RPMI8226 (cell line): Measurements from ENCODE around the gene VOPP1.

Experiments used
- DNase-seq: peaks from one replicate; pipeline ENCODE4 v3.0.0-alpha.2; 2015

VOPP1 gene

DNA sequence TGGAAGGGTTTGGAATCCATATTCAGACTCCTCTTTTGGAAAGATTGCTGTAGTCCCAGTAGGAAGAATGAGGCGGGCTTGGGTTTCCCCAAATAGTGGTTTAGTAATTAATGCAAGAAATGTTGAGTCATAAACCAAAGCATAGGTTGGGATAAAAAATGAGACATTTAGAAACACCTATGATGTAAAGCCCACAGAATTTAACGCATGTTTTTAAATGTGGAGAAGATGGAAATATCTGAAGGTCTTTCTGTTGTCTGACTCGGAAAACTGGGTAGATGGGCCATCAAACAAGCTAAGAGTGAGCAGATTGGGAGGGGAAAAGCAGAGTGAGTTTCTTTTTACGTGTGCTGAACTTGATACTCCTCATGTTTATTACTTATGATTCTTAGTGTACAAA, 145.0 kb downstream of the VOPP1 start:
- no peak for DNase-seq

DNA sequence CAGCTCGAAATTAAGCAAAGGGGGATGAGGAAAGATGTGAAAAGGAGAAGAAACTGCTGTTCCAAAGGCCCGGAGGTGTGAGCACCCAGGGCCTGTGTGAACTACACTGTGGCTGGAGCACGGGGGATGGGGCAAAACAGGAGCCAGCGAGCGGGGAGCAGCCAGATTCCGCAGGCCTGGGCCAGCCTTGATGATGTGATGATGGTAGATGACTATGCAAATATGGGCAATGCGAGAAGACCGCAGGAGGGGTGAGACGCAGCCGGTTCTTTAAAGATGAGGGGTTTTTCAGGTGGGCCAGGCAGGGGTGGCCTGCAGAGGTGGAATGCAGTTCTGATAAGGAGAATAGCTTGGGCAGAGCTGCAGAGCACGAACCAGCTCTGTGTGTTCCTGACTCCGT, 145.6 kb downstream of the VOPP1 start:
- DNase-seq = no peak

DNA sequence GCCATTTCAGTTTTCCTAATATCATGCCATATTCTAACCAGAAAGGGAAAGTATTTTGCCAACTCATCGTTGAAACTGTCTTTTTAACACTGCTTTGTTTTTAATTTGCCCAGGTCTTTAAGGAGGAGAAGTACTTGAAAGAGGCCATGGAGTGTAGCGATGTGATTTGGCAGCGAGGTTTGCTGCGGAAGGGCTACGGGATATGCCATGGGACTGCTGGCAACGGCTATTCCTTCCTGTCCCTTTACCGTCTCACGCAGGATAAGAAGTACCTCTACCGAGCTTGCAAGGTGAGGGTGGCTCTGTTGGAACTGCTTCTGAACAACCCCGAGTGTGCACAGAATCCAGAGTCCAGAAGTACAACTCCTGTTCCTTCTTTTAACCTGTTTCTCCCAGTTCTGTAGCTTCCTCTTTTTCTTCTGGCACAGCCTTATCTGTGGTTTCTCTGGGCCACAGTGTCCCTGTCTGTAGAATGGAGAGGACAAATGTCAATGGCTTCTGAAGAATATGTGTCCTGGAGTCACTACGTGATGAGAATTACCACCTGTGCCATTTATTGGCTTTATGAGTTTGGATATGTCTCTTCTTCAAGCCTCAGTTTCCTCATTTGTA, 147.1 kb downstream of the VOPP1 start:
- DNase-seq = no peak

DNA sequence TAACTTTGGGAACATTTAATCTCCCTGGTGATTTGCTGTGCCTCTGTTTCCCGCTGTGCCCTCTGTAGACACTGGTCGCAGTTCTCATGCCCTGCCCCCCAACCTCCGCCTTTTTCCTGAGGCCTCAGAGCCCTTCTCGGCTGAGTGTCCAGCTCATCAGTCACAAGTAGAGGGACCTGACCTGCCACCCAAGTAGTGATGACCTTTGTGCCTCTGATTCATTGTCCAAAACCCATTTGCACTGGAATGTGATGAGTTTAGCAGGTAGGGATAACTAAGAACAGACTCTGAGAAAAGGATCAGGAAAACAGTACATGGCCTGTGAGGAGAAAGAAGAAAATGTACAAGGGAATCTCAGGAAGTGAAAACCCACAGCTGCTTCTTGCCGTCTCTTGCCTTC, 148.4 kb downstream of the VOPP1 start:
- DNase-seq = no peak

DNA sequence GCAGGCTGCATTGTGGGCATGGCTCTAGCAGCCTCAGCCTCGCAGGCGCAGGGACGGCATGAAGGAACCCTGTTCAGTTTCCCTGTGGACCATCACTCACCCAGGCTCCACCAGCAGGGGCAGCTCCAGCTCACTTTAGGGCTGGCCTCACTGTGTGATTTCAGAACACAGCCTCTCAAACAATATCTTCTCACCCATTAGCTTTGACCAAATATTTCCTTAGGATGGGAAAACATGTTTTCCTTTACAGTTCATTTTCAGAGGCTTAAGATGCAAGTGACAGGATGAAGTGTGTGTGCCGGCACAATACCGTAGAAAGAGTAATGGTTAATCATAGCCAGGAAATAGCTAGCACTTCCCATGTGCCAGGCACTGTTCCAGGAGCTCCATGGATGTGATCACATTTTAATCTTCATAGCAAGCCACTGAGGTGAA, 149.0 kb downstream of the VOPP1 start:
- DNase-seq = no peak
